H9 (cell line): ENCODE measurements around the gene UNC119. TPM values are rescaled to one million over a fixed set of nuclear protein-coding genes. Genes with fewer than 3 reads are reported as not detected.

Source experiments
- DNase-seq: peaks from one replicate; pipeline ENCODE4 v3.0.0-alpha.2; 2017
- H2AFZ ChIP-seq: one replicate; pipeline ENCODE4 v1.6.1; 2013; ENCODE audit warnings: mild to moderate bottlenecking, low read length, control low read depth, moderate library complexity
- H2AK5ac ChIP-seq: 2 replicates; pipeline ENCODE4 v1.6.1; 2013; ENCODE audit warnings: low read length, control low read depth, mixed read lengths; ENCODE audit not compliant: insufficient read length
- H2BK120ac ChIP-seq: one replicate; pipeline ENCODE4 v1.6.1; 2013; ENCODE audit warnings: low read depth, mild to moderate bottlenecking, low read length, control low read depth, inconsistent platforms; ENCODE audit not compliant: poor library complexity, severe bottlenecking
- H2BK12ac ChIP-seq: 2 replicates; pipeline ENCODE4 v1.6.1; 2013; ENCODE audit warnings: low read length, control low read depth, mixed read lengths, low read depth; ENCODE audit not compliant: insufficient read length
- H2BK15ac ChIP-seq: 2 replicates; pipeline ENCODE4 v1.6.1; 2013; ENCODE audit warnings: low read depth, low read length, control low read depth
- H2BK20ac ChIP-seq: one replicate; pipeline ENCODE4 v1.6.1; 2013; ENCODE audit warnings: low read depth, mild to moderate bottlenecking, low read length, control low read depth, inconsistent platforms; ENCODE audit not compliant: poor library complexity, severe bottlenecking
- H2BK5ac ChIP-seq: 2 replicates; pipeline ENCODE4 v1.6.1; 2013; ENCODE audit warnings: low read length, control low read depth, mixed read lengths; ENCODE audit not compliant: insufficient read length
- H3K14ac ChIP-seq: 2 replicates; pipeline ENCODE4 v1.6.1; 2013; ENCODE audit warnings: low read length, control low read depth; ENCODE audit not compliant: insufficient read depth
- H3K18ac ChIP-seq: 2 replicates; pipeline ENCODE4 v1.6.1; 2013; ENCODE audit warnings: low read depth, mild to moderate bottlenecking, mixed read lengths, low read length, control low read depth; ENCODE audit not compliant: insufficient read length
- H3K23ac ChIP-seq: 2 replicates; pipeline ENCODE4 v1.6.1; 2013; ENCODE audit warnings: low read length, control low read depth, mixed read lengths, low read depth; ENCODE audit not compliant: insufficient read length
- H3K23me2 ChIP-seq: 2 replicates; pipeline ENCODE4 v1.6.1; 2013; ENCODE audit warnings: low read depth, mild to moderate bottlenecking, mixed read lengths, low read length, control low read depth; ENCODE audit not compliant: insufficient read length, poor library complexity, severe bottlenecking
- H3K27ac ChIP-seq: 2 replicates; pipeline ENCODE4 v1.5.1; 2013; ENCODE audit warnings: low read length, control low read depth, mixed read lengths, low read depth; ENCODE audit not compliant: insufficient read length
- H3K27me3 ChIP-seq: 2 replicates; pipeline ENCODE4 v1.6.1; 2013; ENCODE audit warnings: low read length, control low read depth, inconsistent platforms; ENCODE audit not compliant: insufficient read depth
- H3K4ac ChIP-seq: 2 replicates; pipeline ENCODE4 v1.6.1; 2013; ENCODE audit warnings: low read depth, mild to moderate bottlenecking, control low read depth, inconsistent platforms, low read length, moderate library complexity
- H3K4me1 ChIP-seq: 2 replicates; pipeline ENCODE4 v1.6.1; 2013; ENCODE audit warnings: low read length, control low read depth, inconsistent platforms; ENCODE audit not compliant: insufficient read depth
- H3K4me2 ChIP-seq: 2 replicates; pipeline ENCODE4 v1.6.1; 2013; ENCODE audit warnings: low read length, control low read depth, mixed read lengths; ENCODE audit not compliant: insufficient read length, insufficient read depth
- H3K56ac ChIP-seq: 2 replicates; pipeline ENCODE4 v1.6.1; 2013; ENCODE audit warnings: low read depth, mild to moderate bottlenecking, mixed read lengths, low read length, control low read depth; ENCODE audit not compliant: insufficient read length
- H3K79me1 ChIP-seq: 2 replicates; pipeline ENCODE4 v1.6.1; 2013; ENCODE audit warnings: low read depth, mild to moderate bottlenecking, moderate library complexity, low read length, control low read depth, inconsistent platforms; ENCODE audit not compliant: insufficient read depth, poor library complexity, severe bottlenecking
- H3K79me2 ChIP-seq: 2 replicates; pipeline ENCODE4 v1.6.1; 2013; ENCODE audit warnings: low read length, control low read depth, inconsistent platforms; ENCODE audit not compliant: insufficient read depth
- H3K9ac ChIP-seq: 2 replicates; pipeline ENCODE4 v1.6.1; 2013; ENCODE audit warnings: low read length, control low read depth, mixed read lengths; ENCODE audit not compliant: insufficient read length; ENCODE audit errors: extremely low read depth
- H3K9me3 ChIP-seq: one replicate; pipeline ENCODE4 v1.6.1; 2013; ENCODE audit warnings: low read depth, low read length, inconsistent platforms; ENCODE audit not compliant: control insufficient read depth
- H3T11ph ChIP-seq: one replicate; pipeline ENCODE4 v1.6.1; 2013; ENCODE audit warnings: mild to moderate bottlenecking, low read length, control low read depth, inconsistent platforms
- H4K20me1 ChIP-seq: one replicate; pipeline ENCODE4 v1.6.1; 2013; ENCODE audit not compliant: control insufficient read depth, insufficient read length, insufficient read depth
- H4K5ac ChIP-seq: 2 replicates; pipeline ENCODE4 v1.6.1; 2013; ENCODE audit warnings: low read depth, mild to moderate bottlenecking, mixed read lengths, low read length, control low read depth; ENCODE audit not compliant: insufficient read length
- H4K8ac ChIP-seq: replicated peaks from 2 replicates; pipeline ENCODE4 v1.6.1; 2013; ENCODE audit warnings: low read length, control low read depth, mixed read lengths, low read depth; ENCODE audit not compliant: insufficient read length
- H4K91ac ChIP-seq: 2 replicates; pipeline ENCODE4 v1.6.1; 2013; ENCODE audit warnings: low read depth, mild to moderate bottlenecking, moderate library complexity, mixed read lengths, low read length, control low read depth; ENCODE audit not compliant: insufficient read length
- H3K27ac Mint-ChIP-seq, 3 experiments: 2 replicates in 2 of 3; 3 replicates in 1 of 3; pipeline ENCODE4 v1.8.0; 2020 to 2021; ENCODE audit warnings: mixed read lengths in 3 of 3, mild to moderate bottlenecking in 1 of 3, moderate library complexity in 1 of 3
- H3K27me3 Mint-ChIP-seq: 2 replicates; pipeline ENCODE4 v1.8.0; 2021; ENCODE audit warnings: low read depth, mild to moderate bottlenecking, moderate library complexity, mixed read lengths
- H3K36me3 Mint-ChIP-seq, 3 experiments: 2 replicates in 2 of 3; 3 replicates in 1 of 3; pipeline ENCODE4 v1.8.0; 2020 to 2021; ENCODE audit warnings: low read depth in 3 of 3, mixed read lengths in 3 of 3; ENCODE audit not compliant: insufficient read depth in 1 of 3
- H3K4me1 Mint-ChIP-seq, 2 experiments: 2 replicates each; pipeline ENCODE4 v1.8.0; 2020; ENCODE audit warnings: mixed read lengths in 2 of 2
- H3K4me3 Mint-ChIP-seq, 2 experiments: 2 replicates in 1 of 2; 3 replicates in 1 of 2; pipeline ENCODE4 v1.8.0; 2020 to 2021; ENCODE audit warnings: mild to moderate bottlenecking in 2 of 2, mixed read lengths in 2 of 2, moderate library complexity in 1 of 2
- H3K9me3 Mint-ChIP-seq, 2 experiments: 2 replicates in 1 of 2; 3 replicates in 1 of 2; pipeline ENCODE4 v1.8.0; 2020; ENCODE audit warnings: mild to moderate bottlenecking in 2 of 2, mixed read lengths in 2 of 2, moderate library complexity in 1 of 2
- CTCF ChIP-seq: fragments of 200-600 bp; sonication (generic); conservative IDR thresholded peaks from 3 replicates; pipeline ENCODE4 v1.8.0; 2021; ENCODE audit warnings: antibody characterized with exemption, mild to moderate bottlenecking
- WGBS: extraction: QIAGEN DNeasy Blood & Tissue Kit; methylation state at CpG from one replicate; pipeline ENCODE4 v1.1.7; 2013; ENCODE audit warnings: missing lambda C conversion rate, low lambda C conversion rate, mixed read lengths; ENCODE audit not compliant: insufficient read length; ENCODE audit errors: extremely low coverage; 5-methylcytosine and 5-hydroxymethylcytosine counted together
- total RNA-seq: library from RNA; stranded (reverse); gene quantifications from 2 replicates; pipeline ENCODE4 v1.2.1, GENCODE V29; 2021

Gene UNC119
- total RNA-seq, 1 experiment from 2014 or later, result 36.9 TPM

GRCh38 chr17:28537219-28537610, 15.2 kb downstream of the UNC119 start:
- no peak overlapping the region for H3K9ac ChIP-seq
- no peak overlapping the region for H3K56ac ChIP-seq
- no peaks in the 10 kb centered on the region for H4K20me1 ChIP-seq
- no peaks in the 10 kb centered on the region; the same call in 1 of the 2 replicates for H3K27me3 Mint-ChIP-seq
- H4K8ac ChIP-seq, result no peak overlapping the region
- no peaks in the 10 kb centered on the region for H3K79me2 ChIP-seq
- no peak overlapping the region for H3K4me2 ChIP-seq
- WGBS, result no CpG with 5 or more reads among the region's 12 CpGs
- H3K4me1 Mint-ChIP-seq, result peaks cover 0 to 12% of the 10 kb centered on the region in 2 experiments; a peak in 1 of 4 replicates
- H4K5ac ChIP-seq, result no peak overlapping the region
- H3K4me1 ChIP-seq, result no peaks in the 10 kb centered on the region
- H3K9me3 Mint-ChIP-seq, result no peaks in the 10 kb centered on the region
- H3K27me3 ChIP-seq, result no peaks in the 10 kb centered on the region
- H3K23me2 ChIP-seq, result no peaks in the 10 kb centered on the region
- no peak overlapping the region for H2BK5ac ChIP-seq
- H4K91ac ChIP-seq, result no peak overlapping the region
- no peak overlapping the region for H2AFZ ChIP-seq
- no peak overlapping the region for H3K4me3 Mint-ChIP-seq
- H2BK20ac ChIP-seq, result no peak overlapping the region
- no peak overlapping the region for H3K4ac ChIP-seq
- H3K27ac Mint-ChIP-seq, result no peak overlapping the region
- TF ChIP-seq CTCF, result no peak
- H3K36me3 Mint-ChIP-seq, result no peaks in the 10 kb centered on the region
- H2BK120ac ChIP-seq, result no peak overlapping the region
- no peaks in the 10 kb centered on the region for H3K9me3 ChIP-seq
- no peaks in the 10 kb centered on the region for H3K79me1 ChIP-seq
- no peak overlapping the region; the same call in 1 of the 2 replicates for H3K14ac ChIP-seq
- H3K23ac ChIP-seq, result no peak overlapping the region
- H2BK12ac ChIP-seq, result no peak overlapping the region
- no peak overlapping the region for H3K27ac ChIP-seq
- no peak for DNase-seq
- no peak overlapping the region for H2BK15ac ChIP-seq
- H3K18ac ChIP-seq, result no peak overlapping the region
- no peak overlapping the region for H3T11ph ChIP-seq
- H2AK5ac ChIP-seq, result no peak overlapping the region
